Measurements from ENCODE around the gene COG7.
"Not testable (repeated sequence)": the region's sequence is repeated elsewhere in the genome, so short reads cannot be mapped to it uniquely, and the experiment has no call there.

The COG7 gene

GRCh38 chr16:23410176-23410575, 42.8 kb downstream of the COG7 start:
- no peak for DNase-seq (ENCODE audit: low read depth, low spot score)

GRCh38 chr16:23409522-23409921, 43.5 kb downstream of the COG7 start:
- DNase-seq (ENCODE audit: low read depth, low spot score), result no peak

- DNase-seq (ENCODE audit: low read depth, low spot score), result no peak
These were observed 44.1 kb downstream of the COG7 start for GRCh38 chr16:23408823-23409298.

- DNase-seq (ENCODE audit: low read depth, low spot score), result no peak
These were observed 44.7 kb downstream of the COG7 start for GRCh38 chr16:23408242-23408822.

- no peak for DNase-seq (ENCODE audit: low read depth, low spot score)
These were observed 45.4 kb downstream of the COG7 start for GRCh38 chr16:23407436-23408127.

- DNase-seq (ENCODE audit: low read depth, low spot score), result no peak
These were observed 46.3 kb downstream of the COG7 start for GRCh38 chr16:23406546-23407240.

- DNase-seq (ENCODE audit: low read depth, low spot score), result no peak
These were observed 47.0 kb downstream of the COG7 start for GRCh38 chr16:23406024-23406423.

- DNase-seq (ENCODE audit: low read depth, low spot score), result no peak
These were observed 49.4 kb downstream of the COG7 start for GRCh38 chr16:23403547-23403946.

- DNase-seq (ENCODE audit: low read depth, low spot score), result no peak
These were observed 50.9 kb downstream of the COG7 start for GRCh38 chr16:23402100-23402499.

GRCh38 chr16:23401139-23401538, 51.9 kb downstream of the COG7 start:
- DNase-seq (ENCODE audit: low read depth, low spot score), result no peak

- DNase-seq (ENCODE audit: low read depth, low spot score), result not testable (repeated sequence)
These were observed 52.5 kb downstream of the COG7 start for GRCh38 chr16:23400447-23400846.

GRCh38 chr16:23398987-23399805, 53.8 kb downstream of the COG7 start:
- DNase-seq (ENCODE audit: low read depth, low spot score), result no peak

GRCh38 chr16:23397464-23397863, 55.5 kb downstream of the COG7 start:
- DNase-seq (ENCODE audit: low read depth, low spot score), result no peak

GRCh38 chr16:23395732-23396131, 57.3 kb downstream of the COG7 start:
- no peak for DNase-seq (ENCODE audit: low read depth, low spot score)

- no peak for DNase-seq (ENCODE audit: low read depth, low spot score)
These were observed 58.7 kb downstream of the COG7 start for GRCh38 chr16:23394141-23394831.

GRCh38 chr16:23392223-23392600, 60.8 kb downstream of the COG7 start:
- DNase-seq (ENCODE audit: low read depth, low spot score), result no peak

GRCh38 chr16:23391381-23392222, 61.4 kb downstream of the COG7 start:
- no peak for DNase-seq (ENCODE audit: low read depth, low spot score)

- not testable (repeated sequence) for DNase-seq (ENCODE audit: low read depth, low spot score)
These were observed 63.1 kb downstream of the COG7 start for GRCh38 chr16:23389936-23390335.

- no peak for DNase-seq (ENCODE audit: low read depth, low spot score)
These were observed 63.8 kb downstream of the COG7 start for GRCh38 chr16:23389201-23389600.

- DNase-seq (ENCODE audit: low read depth, low spot score), result no peak
These were observed 64.2 kb downstream of the COG7 start for GRCh38 chr16:23388786-23389185.
